HL-60 (cell line): ENCODE data around the gene FAM180B.

ENCODE experiments used
- DNase-seq, 2 experiments: peaks; one replicate each; pipeline ENCODE4 v3.0.0-alpha.2; 2010 to 2020; ENCODE audit warnings: low read depth in 1 of 2, low spot score in 1 of 2
- H3K27ac ChIP-seq: fragments of 250-450 bp; sonication (Bioruptor Pico); replicated peaks from 2 replicates; pipeline ENCODE4 v1.5.1; 2020; ENCODE audit warnings: mild to moderate bottlenecking, moderate library complexity
- H3K27me3 ChIP-seq: fragments of 250-450 bp; sonication (Bioruptor Pico); 2 replicates; pipeline ENCODE4 v1.5.1; 2021; ENCODE audit warnings: mild to moderate bottlenecking, moderate library complexity; ENCODE audit not compliant: insufficient read depth, poor library complexity, severe bottlenecking
- H3K4me3 ChIP-seq: replicated peaks from 2 replicates; pipeline ENCODE4 v1.5.1; 2011; ENCODE audit warnings: mild to moderate bottlenecking, control low read depth, low read length; ENCODE audit not compliant: insufficient read depth
- GABPA ChIP-seq: IDR thresholded peaks from 2 replicates; pipeline ENCODE4 v1.6.1; 2012; ENCODE audit warnings: low read depth
- POLR2AphosphoS5 ChIP-seq: IDR thresholded peaks from 2 replicates; pipeline ENCODE4 v1.6.1; 2012; ENCODE audit warnings: low read depth
- SPI1 ChIP-seq: IDR thresholded peaks from 2 replicates; pipeline ENCODE4 v1.6.1; 2012; ENCODE audit warnings: low read depth, mild to moderate bottlenecking, borderline replicate concordance
- TF ChIP-seq, protein P1 (sequence below): IDR thresholded peaks from 2 replicates; pipeline ENCODE4 v1.6.1; 2012; ENCODE audit warnings: low read depth; ENCODE audit not compliant: insufficient replicate concordance
- TF ChIP-seq, protein P2 (sequence below): IDR thresholded peaks from one replicate; pipeline ENCODE4 v1.5.1; 2011; ENCODE audit warnings: low read length, control low read depth, inconsistent platforms; ENCODE audit not compliant: insufficient read depth

Gene FAM180B

DNA sequence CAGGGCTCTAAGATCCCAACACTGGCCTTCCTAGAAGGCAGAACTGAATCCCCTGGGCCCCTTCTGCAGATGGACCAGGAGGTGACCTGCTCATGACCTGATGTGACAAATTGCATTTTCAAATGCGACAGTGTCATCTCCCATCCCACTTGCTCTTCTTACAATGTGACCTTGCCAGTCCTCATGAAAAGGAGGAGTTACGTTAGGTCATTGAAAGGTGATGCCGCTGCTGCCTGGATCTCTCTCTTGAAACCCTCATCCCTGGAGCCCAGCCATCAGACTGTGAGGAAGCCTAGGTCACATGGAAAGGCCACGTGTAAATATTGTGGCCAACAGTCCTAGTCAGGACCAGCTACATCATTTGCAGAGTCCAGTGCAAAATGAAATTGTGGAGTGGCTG lies 13.4 kb downstream of the FAM180B start:
- no peak for TF ChIP-seq SPI1
- TF ChIP-seq GABPA = no peak
- TF ChIP-seq, protein P1, sequence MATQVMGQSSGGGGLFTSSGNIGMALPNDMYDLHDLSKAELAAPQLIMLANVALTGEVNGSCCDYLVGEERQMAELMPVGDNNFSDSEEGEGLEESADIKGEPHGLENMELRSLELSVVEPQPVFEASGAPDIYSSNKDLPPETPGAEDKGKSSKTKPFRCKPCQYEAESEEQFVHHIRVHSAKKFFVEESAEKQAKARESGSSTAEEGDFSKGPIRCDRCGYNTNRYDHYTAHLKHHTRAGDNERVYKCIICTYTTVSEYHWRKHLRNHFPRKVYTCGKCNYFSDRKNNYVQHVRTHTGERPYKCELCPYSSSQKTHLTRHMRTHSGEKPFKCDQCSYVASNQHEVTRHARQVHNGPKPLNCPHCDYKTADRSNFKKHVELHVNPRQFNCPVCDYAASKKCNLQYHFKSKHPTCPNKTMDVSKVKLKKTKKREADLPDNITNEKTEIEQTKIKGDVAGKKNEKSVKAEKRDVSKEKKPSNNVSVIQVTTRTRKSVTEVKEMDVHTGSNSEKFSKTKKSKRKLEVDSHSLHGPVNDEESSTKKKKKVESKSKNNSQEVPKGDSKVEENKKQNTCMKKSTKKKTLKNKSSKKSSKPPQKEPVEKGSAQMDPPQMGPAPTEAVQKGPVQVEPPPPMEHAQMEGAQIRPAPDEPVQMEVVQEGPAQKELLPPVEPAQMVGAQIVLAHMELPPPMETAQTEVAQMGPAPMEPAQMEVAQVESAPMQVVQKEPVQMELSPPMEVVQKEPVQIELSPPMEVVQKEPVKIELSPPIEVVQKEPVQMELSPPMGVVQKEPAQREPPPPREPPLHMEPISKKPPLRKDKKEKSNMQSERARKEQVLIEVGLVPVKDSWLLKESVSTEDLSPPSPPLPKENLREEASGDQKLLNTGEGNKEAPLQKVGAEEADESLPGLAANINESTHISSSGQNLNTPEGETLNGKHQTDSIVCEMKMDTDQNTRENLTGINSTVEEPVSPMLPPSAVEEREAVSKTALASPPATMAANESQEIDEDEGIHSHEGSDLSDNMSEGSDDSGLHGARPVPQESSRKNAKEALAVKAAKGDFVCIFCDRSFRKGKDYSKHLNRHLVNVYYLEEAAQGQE = no peak
- TF ChIP-seq POLR2AphosphoS5 = no peak
- TF ChIP-seq, protein P2, sequence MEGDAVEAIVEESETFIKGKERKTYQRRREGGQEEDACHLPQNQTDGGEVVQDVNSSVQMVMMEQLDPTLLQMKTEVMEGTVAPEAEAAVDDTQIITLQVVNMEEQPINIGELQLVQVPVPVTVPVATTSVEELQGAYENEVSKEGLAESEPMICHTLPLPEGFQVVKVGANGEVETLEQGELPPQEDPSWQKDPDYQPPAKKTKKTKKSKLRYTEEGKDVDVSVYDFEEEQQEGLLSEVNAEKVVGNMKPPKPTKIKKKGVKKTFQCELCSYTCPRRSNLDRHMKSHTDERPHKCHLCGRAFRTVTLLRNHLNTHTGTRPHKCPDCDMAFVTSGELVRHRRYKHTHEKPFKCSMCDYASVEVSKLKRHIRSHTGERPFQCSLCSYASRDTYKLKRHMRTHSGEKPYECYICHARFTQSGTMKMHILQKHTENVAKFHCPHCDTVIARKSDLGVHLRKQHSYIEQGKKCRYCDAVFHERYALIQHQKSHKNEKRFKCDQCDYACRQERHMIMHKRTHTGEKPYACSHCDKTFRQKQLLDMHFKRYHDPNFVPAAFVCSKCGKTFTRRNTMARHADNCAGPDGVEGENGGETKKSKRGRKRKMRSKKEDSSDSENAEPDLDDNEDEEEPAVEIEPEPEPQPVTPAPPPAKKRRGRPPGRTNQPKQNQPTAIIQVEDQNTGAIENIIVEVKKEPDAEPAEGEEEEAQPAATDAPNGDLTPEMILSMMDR = no peak
- no peak overlapping the region for H3K4me3 ChIP-seq
- H3K27me3 ChIP-seq = no peaks in the 10 kb centered on the region
- no peak overlapping the region for H3K27ac ChIP-seq
- DNase-seq = no peak

DNA sequence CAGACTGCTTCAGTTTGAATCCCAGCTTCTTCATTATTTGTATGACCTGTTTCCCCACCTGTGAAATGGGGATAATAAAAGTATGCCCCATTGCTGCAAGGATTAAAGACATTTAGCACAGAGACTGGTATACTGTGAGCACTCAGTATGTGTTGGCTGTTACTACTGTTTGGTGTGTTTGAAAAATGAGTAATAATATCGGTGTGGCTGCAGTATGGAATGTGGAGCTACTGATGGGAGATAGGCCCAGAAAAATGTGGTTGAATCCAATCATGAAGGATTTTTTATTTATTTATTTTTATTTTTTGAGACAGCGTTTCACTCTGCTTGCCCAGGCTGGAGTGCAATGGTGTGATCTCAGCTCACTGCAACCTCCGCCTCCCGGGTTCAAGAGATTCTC lies 16.8 kb downstream of the FAM180B start:
- Histone ChIP-seq H3K4me3 (no peak overlapping the region), H3K27me3 (no peaks in the 10 kb centered on the region), H3K27ac (no peak overlapping the region)
- DNase-seq = no peak
- TF ChIP-seq GABPA (no peak), SPI1 (no peak), POLR2AphosphoS5 (no peak)
- TF ChIP-seq, protein P2 = no peak
- TF ChIP-seq, protein P1 = no peak

DNA sequence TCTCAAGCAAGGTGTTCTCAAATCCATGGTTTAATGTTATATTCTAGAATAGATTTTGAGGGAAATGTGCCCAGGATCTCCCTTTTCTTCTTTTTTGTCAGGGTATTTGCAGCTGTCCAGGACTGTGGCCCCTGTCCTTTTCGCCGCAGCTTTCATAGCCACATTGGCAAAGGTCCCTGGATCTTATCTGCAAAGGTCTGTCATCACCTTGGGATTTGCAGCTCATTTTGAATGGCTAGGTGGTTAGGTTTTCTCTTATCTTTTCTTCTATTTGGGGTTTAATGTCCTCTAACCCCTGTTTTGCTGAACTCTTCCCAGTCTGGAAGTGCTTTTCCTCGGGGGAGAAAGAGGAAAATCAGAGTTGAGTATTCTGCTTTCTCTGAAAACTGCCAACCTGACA lies 19.4 kb downstream of the FAM180B start:
- no peak for DNase-seq
- TF ChIP-seq POLR2AphosphoS5 (no peak), SPI1 (no peak), GABPA (no peak)
- TF ChIP-seq, protein P2 = no peak
- TF ChIP-seq, protein P1 = no peak
- no peak overlapping the region for H3K4me3 ChIP-seq
- no peaks in the 10 kb centered on the region for H3K27me3 ChIP-seq
- no peak overlapping the region for H3K27ac ChIP-seq
